ENCODE measurements around the gene ZNF276. TPM values are rescaled to one million over a fixed set of nuclear protein-coding genes. Genes with fewer than 3 reads are reported as not detected.

Gene ZNF276
- total RNA-seq, 1 experiment from 2014 or later, result 30.6 TPM

DNA sequence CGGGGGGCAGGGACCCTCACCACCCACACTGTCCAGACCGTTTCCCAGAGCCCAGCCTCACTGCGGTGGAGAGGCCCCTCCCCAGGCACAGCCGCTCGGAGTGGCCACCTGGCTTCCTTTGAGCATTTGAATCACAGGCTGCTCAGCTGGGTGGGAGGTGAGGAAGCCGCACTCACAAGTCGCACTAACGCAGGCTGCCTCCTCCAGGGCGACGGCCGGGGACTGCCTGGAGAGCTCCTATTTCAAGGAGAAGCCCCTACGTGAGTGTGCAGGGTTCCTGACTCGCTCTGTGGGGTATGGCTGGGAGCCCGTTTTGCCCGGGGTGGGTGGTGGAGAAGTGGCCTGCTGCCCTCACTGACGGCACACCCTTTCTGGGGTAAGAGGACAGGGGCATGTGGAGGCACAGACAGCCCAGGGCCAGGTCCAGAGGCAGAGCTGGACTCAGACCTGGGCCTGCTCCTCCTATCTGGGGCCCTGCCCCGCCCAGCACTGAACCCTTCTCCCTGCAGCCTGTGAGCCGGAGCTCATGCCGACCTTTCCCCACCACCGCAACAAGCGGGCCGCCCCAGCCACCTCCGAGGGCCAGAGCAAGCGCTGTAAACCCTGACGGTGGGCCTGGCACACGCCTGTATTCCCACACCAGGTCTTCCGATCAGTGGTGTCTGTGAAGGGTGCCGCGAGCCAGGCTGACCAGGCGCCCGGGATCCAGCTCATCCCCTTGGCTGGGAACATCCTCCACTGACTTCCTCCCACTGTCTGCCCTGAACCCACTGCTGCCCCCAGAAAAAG is 26.1 kb upstream of the ZNF276 start:
- CTCF ChIA-PET, result interaction anchor here (0.8 kb wide), 1 partner anchor 15 kb away, joined by 3 read pairs; no protein-coding TSS in a partner anchor
- H3K4me1 Mint-ChIP-seq (ENCODE audit: low read depth, unreplicated experiment), result no peaks in the 10 kb centered on the region
- no peak for TF ChIP-seq CTCF (IDR thresholded peaks at IDR 0.05; ENCODE audit: unreplicated experiment)
- intact Hi-C loops (cut with micrococcal nuclease; ENCODE audit: unreplicated experiment), result no loop called here
- no peak for DNase-seq
- H3K4me3 Mint-ChIP-seq (ENCODE audit: low read depth, unreplicated experiment), result peak overlapping the region; percentile 14
- BruUV-seq (replicated peaks), result no TSS peak
- peaks cover 93% of the 10 kb centered on the region for H3K36me3 Mint-ChIP-seq (ENCODE audit: insufficient read depth, unreplicated experiment)
- H3K9me3 Mint-ChIP-seq (ENCODE audit: low read depth, unreplicated experiment), result no peaks in the 10 kb centered on the region
- H3K27ac Mint-ChIP-seq (ENCODE audit: unreplicated experiment), result peak overlapping the region; percentile 68
- no peaks in the 10 kb centered on the region for H3K27me3 Mint-ChIP-seq (ENCODE audit: unreplicated experiment)

DNA sequence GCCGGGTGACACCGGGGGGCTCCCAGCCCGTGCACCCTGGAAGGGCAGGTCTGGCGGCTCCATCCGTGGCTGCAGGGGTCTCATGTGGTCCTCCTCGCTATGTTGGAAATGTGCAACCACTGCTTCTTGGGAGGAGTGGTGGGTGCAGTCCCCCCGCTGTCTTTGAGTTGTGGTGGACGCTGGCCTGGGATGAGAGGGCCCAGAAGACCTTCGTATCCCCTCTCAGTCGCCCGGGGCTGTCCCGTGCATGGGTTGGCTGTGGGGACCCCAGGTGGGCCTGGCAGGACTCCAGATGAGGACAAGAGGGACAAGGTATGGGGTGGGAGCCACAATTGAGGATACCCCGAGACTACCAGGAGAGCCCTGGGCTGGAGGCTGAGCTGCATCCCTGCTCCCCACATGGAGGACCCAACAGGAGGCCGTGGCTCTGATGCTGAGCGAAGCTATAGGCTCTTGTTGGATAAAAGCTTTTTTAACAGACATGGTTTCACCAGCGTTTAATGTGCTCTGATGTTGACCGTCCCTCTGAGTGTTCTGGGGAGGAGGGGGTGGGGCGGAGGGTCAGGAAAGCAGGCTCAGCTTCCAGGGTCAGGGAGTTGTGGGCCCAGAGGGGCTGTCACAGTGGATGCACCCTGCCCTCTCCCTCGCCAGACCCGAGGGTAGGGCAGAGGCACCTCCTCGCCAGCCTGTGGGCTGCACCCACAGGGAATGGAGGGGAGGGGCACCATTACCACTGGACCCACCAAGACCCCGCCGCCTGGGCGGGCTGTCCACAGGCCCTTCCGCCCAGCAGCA is 25.3 kb upstream of the ZNF276 start:
- DNase-seq, result no peak
- Mint-ChIP-seq H3K4me3 (ENCODE audit: low read depth, unreplicated experiment) (no peak overlapping the region), H3K9me3 (ENCODE audit: low read depth, unreplicated experiment) (no peaks in the 10 kb centered on the region), H3K27me3 (ENCODE audit: unreplicated experiment) (no peaks in the 10 kb centered on the region), H3K36me3 (ENCODE audit: insufficient read depth, unreplicated experiment) (peaks cover 93% of the 10 kb centered on the region), H3K4me1 (ENCODE audit: low read depth, unreplicated experiment) (no peaks in the 10 kb centered on the region), H3K27ac (ENCODE audit: unreplicated experiment) (peak overlapping the region; percentile 68)
- CTCF ChIA-PET, result no interaction called here
- BruUV-seq (replicated peaks), result TSS peak; percentile 20
- no peak for TF ChIP-seq CTCF (IDR thresholded peaks at IDR 0.05; ENCODE audit: unreplicated experiment)
- intact Hi-C loops (cut with micrococcal nuclease; ENCODE audit: unreplicated experiment), result no loop called here

GRCh38 chr16:89696670-89697128 is 24.6 kb upstream of the ZNF276 start:
- intact Hi-C loops (cut with micrococcal nuclease; ENCODE audit: unreplicated experiment), result no loop called here
- CTCF ChIA-PET, result no interaction called here
- H3K27me3 Mint-ChIP-seq (ENCODE audit: unreplicated experiment), result no peaks in the 10 kb centered on the region
- H3K4me1 Mint-ChIP-seq (ENCODE audit: low read depth, unreplicated experiment), result no peaks in the 10 kb centered on the region
- no TSS peak for BruUV-seq (replicated peaks)
- H3K27ac Mint-ChIP-seq (ENCODE audit: unreplicated experiment), result no peak overlapping the region
- no peak for DNase-seq
- TF ChIP-seq CTCF (IDR thresholded peaks at IDR 0.05; ENCODE audit: unreplicated experiment), result no peak
- H3K36me3 Mint-ChIP-seq (ENCODE audit: insufficient read depth, unreplicated experiment), result peaks cover 93% of the 10 kb centered on the region
- no peak overlapping the region for H3K4me3 Mint-ChIP-seq (ENCODE audit: low read depth, unreplicated experiment)
- no peaks in the 10 kb centered on the region for H3K9me3 Mint-ChIP-seq (ENCODE audit: low read depth, unreplicated experiment)

DNA sequence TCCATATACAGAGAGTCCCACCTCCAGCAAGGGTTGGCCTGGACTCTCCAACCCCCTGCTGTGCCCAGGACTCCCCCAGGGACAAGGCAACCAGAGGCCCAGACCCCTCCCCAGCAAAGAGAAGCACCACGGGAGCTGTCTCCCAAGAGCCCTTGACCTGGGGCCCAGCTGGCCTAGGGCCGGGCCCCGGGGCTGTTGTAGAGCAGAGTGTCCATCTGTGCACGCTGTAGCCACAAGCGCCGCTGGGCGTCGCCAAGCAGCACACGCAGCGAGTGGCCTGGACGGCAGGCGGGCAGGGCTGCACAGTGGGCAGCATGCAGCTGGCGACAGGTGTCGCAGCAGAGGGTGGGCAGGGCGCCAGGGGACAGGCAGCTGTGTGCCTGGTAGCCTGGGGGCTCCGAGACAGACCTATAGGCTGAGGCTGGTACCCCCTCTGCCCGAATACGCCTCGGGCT is 24.1 kb upstream of the ZNF276 start:
- H3K4me1 Mint-ChIP-seq (ENCODE audit: low read depth, unreplicated experiment), result no peaks in the 10 kb centered on the region
- TF ChIP-seq CTCF (IDR thresholded peaks at IDR 0.05; ENCODE audit: unreplicated experiment), result no peak
- H3K4me3 Mint-ChIP-seq (ENCODE audit: low read depth, unreplicated experiment), result no peak overlapping the region
- no peaks in the 10 kb centered on the region for H3K27me3 Mint-ChIP-seq (ENCODE audit: unreplicated experiment)
- CTCF ChIA-PET, result no interaction called here
- H3K9me3 Mint-ChIP-seq (ENCODE audit: low read depth, unreplicated experiment), result no peaks in the 10 kb centered on the region
- no TSS peak for BruUV-seq (replicated peaks)
- H3K27ac Mint-ChIP-seq (ENCODE audit: unreplicated experiment), result no peak overlapping the region
- DNase-seq, result no peak
- peaks cover 93% of the 10 kb centered on the region for H3K36me3 Mint-ChIP-seq (ENCODE audit: insufficient read depth, unreplicated experiment)
- intact Hi-C loops (cut with micrococcal nuclease; ENCODE audit: unreplicated experiment), result no loop called here

Measured in Calu3 (cell line).